GM19467 (cell line): ENCODE measurements around the gene KLF9.
A peak's percentile ranks its signal among the peaks of the same experiment; 100 is the strongest.

Experiments
- ATAC-seq: cut with Tn5 transposase; IDR thresholded peaks from one replicate; pipeline ENCODE4 v1.9.1; 2021; ENCODE audit warnings: mild to moderate bottlenecking, moderate library complexity; ENCODE audit not compliant: unreplicated experiment

Gene KLF9

DNA sequence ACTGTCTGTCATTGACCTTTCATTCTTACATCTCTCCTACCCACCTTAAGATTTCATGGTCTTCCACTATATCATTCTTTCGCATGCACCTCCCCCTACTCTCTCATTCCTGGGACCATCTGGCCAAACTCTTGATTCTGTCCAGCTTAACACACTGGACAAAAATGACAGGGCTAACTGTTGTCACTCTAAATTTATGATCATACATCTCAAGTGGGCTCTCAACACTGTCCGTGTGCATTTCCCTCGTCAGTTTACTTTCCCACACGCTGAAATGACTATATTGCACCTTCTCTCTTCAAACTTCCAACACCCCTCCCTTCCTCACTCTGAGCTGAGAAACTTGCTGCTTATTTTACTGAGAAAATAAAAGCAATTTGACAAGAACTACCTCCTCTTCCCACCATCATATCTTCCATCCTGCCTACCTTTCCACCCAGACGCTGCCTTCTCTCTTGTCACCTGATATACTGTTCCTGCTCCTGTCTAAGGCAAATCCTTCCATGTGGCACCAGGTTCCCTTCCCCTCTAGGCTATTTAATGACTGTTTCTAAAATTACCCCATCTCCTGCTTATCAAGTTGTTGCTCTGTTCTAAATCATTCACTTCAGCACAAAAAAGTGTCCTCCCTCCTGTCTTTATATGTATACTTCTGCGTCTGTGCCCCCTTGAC is 8.1 kb upstream of the KLF9 start:
- ATAC-seq: no peak

DNA sequence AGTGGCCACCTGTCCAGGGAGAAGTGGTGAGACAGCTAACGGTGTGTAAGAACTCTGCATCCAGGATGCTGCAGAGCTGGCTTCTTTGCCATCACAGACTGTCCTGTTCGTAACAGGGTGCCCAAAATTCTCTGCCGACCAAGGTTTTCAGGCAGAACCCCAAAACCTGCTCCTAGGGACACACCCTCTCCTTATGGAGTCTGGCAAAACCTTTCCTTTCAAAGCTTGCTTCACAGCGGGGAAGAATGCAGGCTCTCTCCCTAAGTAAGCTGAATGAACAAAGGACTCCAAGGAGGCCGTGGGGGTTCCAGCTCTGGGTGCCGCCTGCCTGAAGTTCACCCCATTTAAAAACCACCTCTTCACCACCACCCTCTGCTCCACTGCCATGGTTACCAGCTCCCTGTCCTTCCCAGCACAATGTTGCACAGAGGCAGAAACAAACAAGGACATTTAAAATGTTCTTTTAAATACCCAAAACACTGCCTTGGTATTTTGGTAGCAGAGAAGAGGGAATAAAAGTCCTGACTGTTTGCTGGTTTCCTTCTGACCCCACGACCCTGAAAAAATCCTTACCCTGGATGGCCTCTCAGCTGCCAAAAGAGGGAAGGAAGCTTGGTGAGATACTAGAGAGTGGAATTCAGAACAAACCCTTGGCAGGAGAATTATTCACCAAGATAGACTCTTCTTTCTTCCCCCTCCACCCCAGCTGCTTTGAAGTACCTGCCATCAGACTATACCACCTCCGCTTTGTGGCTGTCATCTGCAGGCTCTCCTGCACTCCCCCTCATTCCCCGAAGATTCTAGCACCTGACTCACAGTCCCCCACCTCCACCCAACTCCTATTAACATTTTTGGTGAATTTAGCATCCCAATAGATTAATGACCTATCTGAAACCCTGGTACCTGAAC is 7.1 kb upstream of the KLF9 start:
- no peak for ATAC-seq

DNA sequence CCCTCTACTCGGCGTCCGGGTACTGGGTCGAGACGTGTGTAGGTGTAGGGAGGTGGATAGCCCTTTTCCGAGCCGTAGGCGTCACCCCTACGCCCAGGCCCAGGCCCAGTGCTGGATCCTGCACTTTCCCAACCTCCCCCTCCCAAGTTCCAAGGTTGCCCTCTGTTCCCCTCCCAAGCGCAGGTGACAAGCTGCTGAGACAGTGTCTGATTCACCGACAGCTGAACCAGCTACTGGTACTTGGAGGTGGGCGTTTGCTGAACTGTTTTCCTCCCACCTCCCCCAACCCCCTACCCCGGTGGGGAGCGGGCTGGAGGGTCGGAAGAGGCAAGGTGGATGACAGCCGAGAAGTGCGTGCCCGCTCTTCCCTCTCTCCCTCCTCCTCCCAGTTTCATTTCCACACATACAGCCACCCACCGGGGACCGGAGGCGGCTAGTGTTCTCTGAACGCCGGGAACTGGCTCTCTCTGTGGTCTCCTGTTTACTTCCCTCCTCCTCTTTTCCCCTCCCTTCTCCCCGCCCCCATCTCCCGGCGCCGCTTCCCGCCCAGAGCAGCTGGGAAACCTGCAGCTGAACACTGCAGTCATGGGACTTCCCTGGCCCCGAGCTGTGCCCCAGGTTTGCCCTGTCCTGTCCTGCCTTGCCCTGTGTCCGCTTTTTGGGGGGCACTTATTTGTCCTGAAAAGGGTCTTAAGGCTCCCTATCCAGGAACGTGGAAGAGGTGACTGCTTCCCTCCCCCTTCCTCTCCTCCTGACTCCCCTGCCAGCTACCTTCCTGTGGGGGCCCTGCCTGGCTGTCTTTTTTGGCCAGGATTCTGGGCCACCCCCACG is 6.2 kb upstream of the KLF9 start:
- ATAC-seq: peak; percentile 14

DNA sequence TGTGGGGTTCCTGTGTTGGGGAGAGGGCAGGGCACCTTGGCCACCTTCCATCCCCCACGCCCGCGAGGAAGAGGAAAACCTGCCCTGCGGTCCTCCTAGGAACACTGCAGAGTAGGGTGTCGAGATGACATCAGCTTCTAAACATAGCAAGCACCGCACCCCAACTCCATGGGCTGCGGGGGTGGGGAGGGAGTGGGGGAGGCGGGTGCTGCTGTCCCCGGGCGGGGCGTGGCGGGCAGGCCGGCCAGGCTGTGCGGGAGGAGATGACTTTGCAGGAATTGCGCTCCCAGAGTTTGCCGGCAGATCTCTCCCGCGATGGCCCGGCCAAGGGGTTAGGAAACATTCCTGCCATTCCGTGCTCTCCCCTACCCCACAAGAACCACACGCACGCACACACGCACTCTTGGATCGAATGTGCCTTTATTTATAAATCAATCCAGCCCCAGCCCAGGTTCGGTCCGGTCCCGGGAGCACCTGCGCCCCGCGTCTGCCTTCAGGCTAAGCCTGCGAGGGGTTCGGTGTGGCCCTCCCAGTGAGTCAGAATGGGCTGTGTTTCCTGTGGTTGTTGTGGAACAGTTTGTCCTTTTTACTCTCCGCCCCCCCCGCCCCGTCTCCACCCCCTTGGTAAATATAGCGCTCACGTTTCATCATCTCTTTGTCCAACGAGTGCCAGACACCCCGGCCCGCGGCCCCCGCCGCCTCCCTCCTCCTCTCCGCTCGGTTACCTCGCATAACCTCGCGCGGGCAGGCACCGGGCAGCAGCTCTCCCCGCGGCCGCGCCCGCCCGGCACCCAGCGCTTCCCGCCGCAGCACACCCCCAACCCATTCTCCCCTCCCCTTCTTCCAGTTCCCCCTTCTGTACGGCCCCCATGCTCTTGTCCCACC is 5.3 kb upstream of the KLF9 start:
- ATAC-seq: peak; percentile 46

DNA sequence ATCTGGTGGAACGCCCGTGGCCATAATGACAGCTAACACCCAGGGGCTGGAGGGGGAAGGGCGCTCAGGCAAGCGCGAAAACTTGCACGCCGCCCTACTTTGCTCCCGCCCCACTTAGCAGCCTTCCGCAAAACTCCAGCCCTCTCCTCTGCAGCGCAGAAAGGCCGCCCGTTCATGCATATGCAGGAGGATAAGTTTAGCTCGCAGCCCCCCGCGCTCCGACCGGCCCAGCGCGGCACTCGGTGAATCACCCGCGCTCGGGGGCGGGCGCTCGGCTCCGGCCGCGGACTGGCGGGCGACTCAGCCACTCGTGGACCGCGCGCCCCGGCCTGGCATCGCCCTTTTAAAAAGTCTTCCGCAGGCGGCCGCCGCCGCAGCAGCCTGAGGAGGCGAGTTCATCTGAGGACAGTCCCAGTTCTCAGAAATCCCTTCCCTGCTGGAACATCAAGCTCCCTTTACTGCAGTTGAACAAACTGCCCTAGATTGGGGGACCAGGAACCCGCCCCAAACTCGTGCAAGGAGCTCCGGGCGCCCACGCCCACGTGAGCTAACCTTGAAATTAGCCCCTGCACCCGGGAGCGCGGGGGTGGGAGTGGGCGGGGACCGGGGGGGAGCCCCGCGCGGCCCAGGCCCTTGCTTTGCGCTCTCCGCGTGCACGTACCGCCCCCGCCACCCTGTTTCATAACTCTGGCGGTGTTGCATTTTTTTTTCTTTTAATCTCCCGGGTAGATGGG is 4.5 kb upstream of the KLF9 start:
- ATAC-seq: peak; percentile 47

DNA sequence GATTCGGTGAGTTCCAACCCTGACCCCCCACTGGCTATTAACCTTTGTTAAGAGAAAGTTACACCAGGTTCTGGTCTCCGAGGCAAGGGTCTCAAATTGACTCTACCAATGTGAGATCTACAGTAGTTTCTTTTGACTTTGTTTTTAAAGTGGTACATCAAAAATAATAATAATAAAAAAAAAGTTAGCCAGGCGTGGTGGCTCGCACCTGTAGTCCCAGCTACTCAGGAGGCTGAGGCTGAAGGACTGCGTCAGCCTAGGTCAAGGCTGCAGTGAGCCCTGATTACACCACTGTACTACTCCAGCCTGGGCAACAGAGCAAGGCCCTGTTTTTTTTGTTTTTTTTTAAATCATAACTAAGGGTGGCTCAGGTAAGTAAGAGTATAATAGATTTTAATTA is 1.0 kb upstream of the KLF9 start:
- ATAC-seq: no peak

DNA sequence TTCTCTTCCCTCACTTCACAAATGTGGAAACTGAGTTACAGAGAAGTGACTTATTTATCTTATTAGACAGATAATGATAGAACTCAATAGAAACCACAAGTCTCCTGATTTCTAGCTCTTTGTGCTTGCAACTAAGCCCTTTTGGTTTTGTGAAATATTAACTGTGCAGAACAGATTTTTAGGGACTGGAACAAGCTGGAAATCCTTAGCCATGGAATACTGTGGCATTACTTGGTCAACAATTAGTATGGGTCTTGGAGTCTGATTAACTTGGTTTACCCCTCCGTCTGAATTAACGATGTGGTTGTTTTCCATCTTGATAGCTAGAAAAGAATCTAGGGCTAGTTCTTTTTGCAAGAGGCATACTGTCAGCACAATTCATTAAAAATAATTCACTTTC is 584 bp upstream of the KLF9 start:
- ATAC-seq: no peak

DNA sequence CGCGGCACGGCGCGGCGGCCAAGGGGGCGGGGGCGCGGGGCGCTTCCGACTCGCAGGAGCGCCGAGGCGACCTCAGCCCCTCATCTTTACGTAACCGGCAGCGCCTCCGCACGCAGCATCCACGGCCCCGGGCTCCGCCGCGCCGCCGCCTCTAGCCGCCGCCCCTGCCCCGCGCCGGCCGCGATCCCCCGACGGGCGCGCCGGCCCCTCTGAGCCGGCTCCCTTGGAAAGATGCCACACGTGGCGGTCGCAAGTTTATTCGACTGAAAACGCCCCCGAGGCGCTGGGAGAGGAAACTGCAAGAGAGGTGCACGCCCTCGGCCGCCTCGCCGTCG is 1.0 kb downstream of the KLF9 start:
- peak; percentile 9 for ATAC-seq

DNA sequence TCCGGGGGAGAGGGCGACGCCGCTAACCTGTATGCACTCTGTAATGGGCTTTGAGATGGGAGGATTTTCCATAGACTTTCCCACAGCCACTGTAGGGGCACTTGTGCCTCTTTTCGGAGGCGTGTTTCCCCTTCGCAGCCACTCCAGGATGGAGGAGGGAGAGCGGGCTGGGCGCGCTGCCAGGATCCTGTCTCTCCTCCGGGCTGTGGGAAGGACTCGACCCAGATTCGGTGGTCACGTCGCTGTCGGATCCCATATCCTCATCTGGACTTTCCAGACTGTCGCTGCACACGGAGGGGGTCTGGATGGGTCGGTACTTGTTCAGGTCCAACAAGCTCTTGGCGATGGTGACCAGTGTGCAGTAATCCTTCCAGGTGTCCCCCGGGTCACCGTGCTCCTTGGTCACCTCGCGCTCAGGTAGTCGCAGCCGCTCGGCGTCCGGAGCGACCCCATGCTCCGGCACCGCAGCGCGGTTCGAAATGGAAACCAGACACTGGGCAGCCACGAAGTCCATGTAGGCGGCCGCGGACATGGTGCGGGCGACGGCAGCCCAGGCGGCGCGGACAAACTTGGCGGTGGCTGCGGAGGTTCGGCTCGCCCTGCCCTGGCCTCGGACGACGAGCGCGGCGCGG is 1.5 kb downstream of the KLF9 start:
- ATAC-seq: no peak

DNA sequence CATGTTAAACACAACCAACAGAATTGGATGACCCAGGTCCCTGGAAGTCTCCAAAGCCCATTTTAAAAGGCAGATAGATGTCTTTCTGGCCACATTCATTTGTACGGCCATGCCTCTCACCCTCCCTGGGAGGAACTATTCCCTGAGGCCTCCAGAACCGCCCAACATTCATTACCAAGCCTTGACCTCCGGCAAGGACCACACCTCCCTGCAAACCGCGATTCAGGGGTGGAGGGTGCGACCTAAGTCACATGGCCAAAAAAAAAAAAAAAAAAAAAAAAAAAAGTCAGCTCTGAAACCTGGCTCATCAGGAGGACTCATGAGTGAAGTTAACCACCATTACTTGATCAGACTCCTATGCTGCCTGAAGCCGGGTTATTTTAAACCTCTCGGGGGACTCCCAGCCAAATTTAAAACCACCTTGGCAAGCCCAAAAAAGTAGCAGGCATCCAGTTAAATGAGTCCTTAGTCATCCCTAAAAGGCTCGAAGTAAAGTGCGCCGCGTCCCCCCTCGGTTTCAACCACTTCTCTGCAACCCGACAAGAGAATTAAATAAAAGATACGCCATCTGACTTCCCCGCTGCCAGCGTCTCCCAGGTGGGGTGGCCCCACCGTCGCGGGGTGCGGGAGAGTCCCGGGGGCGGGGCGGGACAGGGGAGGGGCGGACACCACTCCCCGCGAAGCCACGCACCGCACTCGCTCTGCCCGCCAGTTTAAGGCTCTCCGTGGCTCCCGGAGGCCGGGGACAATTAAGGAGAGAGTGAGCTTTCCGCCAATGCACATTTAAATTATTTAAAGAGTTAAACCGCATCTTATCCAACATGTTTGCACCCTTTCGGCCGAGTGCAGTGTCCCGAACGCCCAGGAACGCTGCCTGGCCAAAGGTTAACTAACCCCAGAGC is 2.3 kb downstream of the KLF9 start:
- ATAC-seq: peak; percentile 22

DNA sequence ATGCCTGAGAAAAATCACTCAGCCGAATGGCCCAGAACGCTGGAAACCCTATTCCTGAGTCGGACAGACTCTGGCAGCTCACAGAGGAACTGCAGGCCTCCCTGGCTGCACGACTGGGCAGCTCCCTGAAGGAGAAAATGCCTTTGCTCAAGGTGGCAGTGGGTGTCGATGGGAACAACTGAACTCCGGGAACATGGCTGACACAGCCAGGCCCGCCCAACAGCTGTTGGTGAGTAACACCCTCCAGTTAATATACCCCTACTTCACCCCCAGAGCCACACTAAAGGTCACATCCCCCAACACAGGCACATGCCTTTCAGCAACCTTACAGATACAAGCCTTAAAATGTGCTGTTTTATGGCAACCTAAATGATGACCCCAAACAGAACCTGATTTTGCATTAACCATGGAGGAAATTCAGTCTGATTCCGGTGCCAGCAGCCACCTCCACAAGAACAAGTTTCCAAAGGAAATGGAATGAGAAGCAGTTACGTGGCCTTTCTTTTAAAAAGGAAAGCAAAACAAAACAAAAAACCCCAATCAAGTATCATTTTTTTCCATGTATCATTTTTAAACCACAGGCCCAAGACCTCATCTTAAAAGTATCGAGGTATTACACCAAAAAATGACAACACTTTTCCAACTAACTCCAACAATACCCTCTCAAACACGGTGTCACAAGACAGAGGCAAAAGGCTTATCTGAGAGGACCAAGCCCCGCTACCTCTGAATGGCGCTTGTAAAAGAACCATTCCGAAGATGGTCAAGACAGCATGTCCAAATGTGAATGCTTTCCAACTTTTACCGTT is 3.1 kb downstream of the KLF9 start:
- ATAC-seq: no peak

DNA sequence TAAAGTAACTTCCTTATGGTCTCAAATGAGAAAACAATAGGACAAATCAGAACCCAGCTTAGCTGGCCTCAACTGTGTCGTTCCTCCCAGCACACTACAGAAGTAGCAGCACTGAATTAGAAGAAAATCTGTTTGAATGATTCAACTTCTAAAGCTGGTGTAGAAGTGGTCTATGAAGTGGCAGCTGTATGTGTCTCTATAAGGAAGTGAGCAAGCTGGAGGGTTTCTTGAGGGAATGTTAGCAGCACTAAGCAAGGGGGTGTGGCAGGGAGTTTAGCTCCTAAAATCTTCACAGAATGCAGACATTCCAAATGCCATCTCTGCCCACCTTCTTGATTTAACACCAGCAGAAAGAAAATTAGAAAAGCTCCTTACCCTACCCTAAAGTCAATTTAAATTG is 4.1 kb downstream of the KLF9 start:
- ATAC-seq: no peak

DNA sequence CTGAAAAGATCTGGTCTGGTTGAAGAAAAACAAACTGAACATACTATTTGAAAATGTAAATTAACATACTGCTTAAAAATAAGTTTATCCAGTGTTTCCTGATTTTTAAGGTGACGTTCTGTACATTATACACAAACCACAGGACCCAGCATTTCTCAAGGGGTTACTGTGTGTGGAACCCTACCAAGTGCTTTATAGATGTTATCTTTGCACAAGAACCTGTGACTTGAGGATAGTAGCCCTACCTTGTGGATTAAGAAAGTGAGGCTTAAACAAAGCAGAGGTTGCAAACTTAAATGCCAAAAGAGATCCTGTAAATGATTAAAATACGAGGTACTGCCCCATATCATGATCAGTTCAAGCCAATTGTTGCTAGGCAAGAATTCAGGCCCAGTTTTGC is 4.7 kb downstream of the KLF9 start:
- no peak for ATAC-seq

DNA sequence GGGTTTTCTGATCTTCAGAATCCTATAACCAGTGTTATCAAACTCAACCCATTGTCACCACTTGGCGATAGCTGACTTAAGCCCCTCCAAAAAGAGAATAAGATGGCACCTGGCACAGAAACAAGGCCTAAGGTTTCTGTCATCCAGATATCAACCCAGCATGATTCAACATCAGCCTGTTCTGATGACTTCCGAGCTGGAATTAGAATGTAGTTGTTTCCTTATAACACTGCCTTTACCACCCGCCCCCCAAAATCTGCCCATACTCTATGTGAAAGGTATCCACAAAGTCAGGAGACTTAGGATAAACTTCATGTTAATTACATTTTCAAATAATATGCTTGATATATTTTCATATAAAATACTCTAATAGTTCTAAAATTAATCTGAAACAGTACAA is 5.2 kb downstream of the KLF9 start:
- ATAC-seq: no peak

DNA sequence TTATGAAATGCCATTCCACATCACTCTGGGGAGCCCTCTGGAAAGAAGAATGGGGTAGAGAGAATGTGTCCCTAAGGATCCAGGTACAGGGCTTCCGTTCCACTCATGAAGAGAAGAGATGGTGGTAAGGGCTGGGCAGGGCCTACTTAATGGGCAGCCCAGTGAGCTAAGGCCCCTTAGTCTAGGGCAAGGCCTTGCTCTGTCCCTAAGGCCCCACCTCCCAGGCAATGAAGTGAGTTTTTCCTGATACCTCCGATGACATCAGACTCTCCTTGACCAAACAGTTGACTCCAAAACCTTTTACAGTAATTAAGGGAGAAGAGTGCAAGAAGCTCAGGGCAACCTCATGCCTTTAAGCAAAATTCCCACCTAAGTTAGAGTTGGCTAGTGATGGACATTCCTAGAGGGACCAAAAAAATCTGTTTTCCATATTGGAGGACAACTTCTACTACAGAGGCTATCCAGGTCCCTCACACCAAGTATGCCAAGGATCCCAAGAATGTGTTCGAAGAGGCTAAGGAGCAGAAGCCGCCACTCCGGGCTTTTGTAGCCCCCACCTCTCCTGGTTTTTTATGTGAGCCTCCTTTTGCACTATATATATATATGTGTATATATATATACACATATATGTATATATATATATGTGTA is 5.9 kb downstream of the KLF9 start:
- ATAC-seq: no peak

DNA sequence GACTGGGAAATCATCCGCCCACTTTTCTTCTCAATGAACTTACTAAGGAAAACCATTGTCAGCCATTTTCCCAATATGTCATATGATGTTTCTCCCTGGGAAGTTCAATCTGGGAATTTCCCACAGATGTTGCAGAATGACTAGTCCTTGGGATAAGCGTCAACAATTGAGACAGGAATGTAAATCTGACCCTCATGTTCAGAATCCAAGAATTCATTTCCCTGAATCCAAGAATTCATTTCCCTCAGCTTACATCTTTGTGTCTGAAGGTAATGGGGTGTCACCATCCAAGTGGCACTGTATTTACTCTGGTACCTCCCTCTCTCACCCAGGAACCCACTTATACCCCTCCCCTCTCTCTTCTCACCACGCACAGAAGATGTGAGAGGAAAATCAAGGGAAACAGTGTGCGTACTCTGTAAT is 7.4 kb downstream of the KLF9 start:
- ATAC-seq: no peak

DNA sequence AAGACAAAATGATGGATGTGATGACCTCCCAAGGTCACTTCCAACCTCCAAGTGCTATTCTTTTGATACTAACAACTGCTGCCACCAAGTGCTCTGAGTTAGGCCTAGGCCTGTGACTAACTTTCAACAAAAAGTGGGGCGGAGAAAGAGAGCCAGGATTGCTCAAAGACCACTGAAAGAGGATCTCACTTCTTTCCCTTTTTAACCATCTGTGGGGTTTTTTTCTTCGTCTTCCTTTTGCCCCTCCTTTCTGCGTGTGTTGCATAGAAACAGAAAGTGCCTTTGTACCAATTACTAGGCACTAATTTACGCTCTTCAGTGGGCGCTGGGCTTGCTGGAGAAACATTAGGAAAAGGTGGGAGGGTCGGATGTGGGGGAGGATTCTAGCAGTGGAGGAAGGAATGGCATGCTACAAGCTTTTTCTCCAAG is 8.0 kb downstream of the KLF9 start:
- ATAC-seq: peak; percentile 56
